A549 (cell line): ENCODE results near the gene LRP6. TPM values are rescaled to one million over a fixed set of nuclear protein-coding genes. Genes with fewer than 3 reads are reported as not detected.
A peak's percentile ranks its signal among the peaks of the same experiment; 100 is the strongest.
"Not testable (repeated sequence)": the region's sequence is repeated elsewhere in the genome, so short reads cannot be mapped to it uniquely, and the experiment has no call there.

Source experiments
- ATAC-seq, 2 experiments: fragments of 200-7000 bp in 1 of 2; fragments of >200 bp in 1 of 2; cut with Nextera tagmentation in 1 of 2; cut with Tn5 transposase in 1 of 2; 3 replicates each; pipeline versions ENCODE4 v1.8.0 to v1.9.1; 2018 to 2020; ENCODE audit warnings: mild to moderate bottlenecking in 1 of 2, moderate library complexity in 1 of 2
- CTCF ChIA-PET: fragments of 300-600 bp; sonication (Branson Sonifier 250); formaldehyde crosslinking; extraction: SDS; loops from one replicate; lab custom pipeline; 2021; ENCODE audit warnings: antibody characterized with exemption, inconsistent platforms; lab: Yijun Ruan, JAX
- POLR2A ChIA-PET: fragments of 350-600 bp; formaldehyde crosslinking; extraction: SDS; loops from one replicate; lab custom pipeline; 2021; ENCODE audit warnings: antibody characterized with exemption, inconsistent platforms; lab: Yijun Ruan, JAX
- DNase-seq, 2 experiments: peaks; one replicate each; pipeline versions ENCODE4 v3.0.0 to v3.0.0-alpha.2; 2011 to 2016; ENCODE audit warnings: low read depth in 1 of 2, low spot score in 1 of 2
- FAIRE-seq: peaks from 2 replicates; lab custom pipeline; 2011; peaks lifted over from hg19 to GRCh38; lab: Jason Lieb, UNC
- H3K27ac ChIP-seq, 2 experiments: fragments of >200 bp; sonication (Bioruptor Twin); formaldehyde crosslinking; 3 replicates each; pipeline ENCODE4 v1.5.1; 2016 to 2017
- H3K4me1 ChIP-seq: fragments of >200 bp; sonication (Bioruptor Twin); formaldehyde crosslinking; 3 replicates; pipeline ENCODE4 v1.6.1; 2016
- H3K4me2 ChIP-seq: fragments of >200 bp; sonication (Bioruptor Twin); formaldehyde crosslinking; 3 replicates; pipeline ENCODE4 v1.6.1; 2016
- H3K4me3 ChIP-seq: fragments of >200 bp; sonication (Bioruptor Twin); formaldehyde crosslinking; 3 replicates; pipeline ENCODE4 v1.5.1; 2016
- H3K9me3 ChIP-seq: fragments of >200 bp; sonication (Bioruptor Twin); formaldehyde crosslinking; 3 replicates; pipeline ENCODE4 v1.6.1; 2016
- ATOH8 ChIP-seq: fragments of 250-450 bp; sonication (Bioruptor Pico); IDR thresholded peaks from 2 replicates; pipeline ENCODE4 v1.5.0; 2020; ENCODE audit warnings: low read depth, mild to moderate bottlenecking, moderate library complexity
- BHLHE40 ChIP-seq: IDR thresholded peaks from 2 replicates; pipeline ENCODE4 v1.6.1; 2012; ENCODE audit warnings: low read depth, low read length, inconsistent platforms
- CBX8 ChIP-seq: fragments of 200-600 bp; sonication (generic); IDR thresholded peaks from 2 replicates; pipeline ENCODE4 v1.6.1; 2016
- CHD4 ChIP-seq: fragments of 200-600 bp; sonication (generic); IDR thresholded peaks from 2 replicates; pipeline ENCODE4 v1.6.1; 2016; ENCODE audit warnings: antibody characterized with exemption, mild to moderate bottlenecking, borderline replicate concordance
- HES2 ChIP-seq: fragments of >200 bp; sonication (Bioruptor Twin); formaldehyde crosslinking; IDR thresholded peaks from 2 replicates; pipeline ENCODE4 v1.6.1; 2016
- HOXA7 ChIP-seq: fragments of 250-450 bp; sonication (Bioruptor Pico); IDR thresholded peaks from 2 replicates; pipeline ENCODE4 v1.5.0; 2020; ENCODE audit warnings: mild to moderate bottlenecking, moderate library complexity
- HOXB5 ChIP-seq: fragments of 250-450 bp; sonication (Bioruptor Pico); IDR thresholded peaks from 2 replicates; pipeline ENCODE4 v1.5.0; 2020; ENCODE audit warnings: mild to moderate bottlenecking, moderate library complexity
- JUNB ChIP-seq: fragments of >200 bp; sonication (Bioruptor Twin); formaldehyde crosslinking; IDR thresholded peaks from 2 replicates; pipeline ENCODE4 v1.6.1; 2016
- KDM1A ChIP-seq: fragments of 200-600 bp; sonication (generic); IDR thresholded peaks from 2 replicates; pipeline ENCODE4 v1.6.1; 2016; ENCODE audit warnings: low read depth, mild to moderate bottlenecking
- KDM5A ChIP-seq: fragments of 200-600 bp; sonication (generic); IDR thresholded peaks from 2 replicates; pipeline ENCODE4 v1.6.1; 2016; ENCODE audit warnings: antibody characterized with exemption, mild to moderate bottlenecking
- MYC ChIP-seq: IDR thresholded peaks from 2 replicates; pipeline ENCODE4 v1.6.1; 2012; ENCODE audit warnings: mild to moderate bottlenecking, inconsistent platforms, low read length, improper control_type of control experiment, borderline replicate concordance
- NPAS2 ChIP-seq: fragments of 250-450 bp; sonication (Bioruptor Pico); IDR thresholded peaks from 2 replicates; pipeline ENCODE4 v1.8.0; 2022; ENCODE audit warnings: mild to moderate bottlenecking, moderate library complexity, borderline replicate concordance
- PHF8 ChIP-seq: fragments of 200-600 bp; sonication (generic); IDR thresholded peaks from 2 replicates; pipeline ENCODE4 v1.6.1; 2016; ENCODE audit warnings: low read depth, mild to moderate bottlenecking, antibody characterized with exemption, moderate library complexity, borderline replicate concordance
- POLR2A ChIP-seq: IDR thresholded peaks from 2 replicates; pipeline ENCODE4 v1.6.1; 2012; ENCODE audit warnings: mild to moderate bottlenecking, low read length
- POLR2AphosphoS2 ChIP-seq: conservative IDR thresholded peaks from 2 replicates; pipeline ENCODE4 v1.6.1; 2012; ENCODE audit warnings: low read length, improper control_type of control experiment, inconsistent platforms
- RAD21 ChIP-seq, 2 experiments: fragments of >200 bp in 1 of 2; sonication (Bioruptor Twin) in 1 of 2; formaldehyde crosslinking in 1 of 2; IDR thresholded peaks in 1 of 2; conservative IDR thresholded peaks in 1 of 2; 2 replicates in 1 of 2; 3 replicates in 1 of 2; pipeline ENCODE4 v1.6.1; 2012 to 2018; ENCODE audit warnings: inconsistent platforms in 1 of 2
- RNF2 ChIP-seq: fragments of 200-600 bp; sonication (generic); IDR thresholded peaks from 2 replicates; pipeline ENCODE4 v1.6.1; 2016; ENCODE audit warnings: low read depth, mild to moderate bottlenecking, antibody characterized with exemption, moderate library complexity, borderline replicate concordance
- ZC3H11A ChIP-seq: fragments of 450-650 bp; IDR thresholded peaks from 2 replicates; pipeline ENCODE4 v1.6.1; 2014; ENCODE audit warnings: antibody characterized with exemption, mild to moderate bottlenecking
- ZFP36 ChIP-seq: fragments of 450-650 bp; IDR thresholded peaks from 2 replicates; pipeline ENCODE4 v1.6.1; 2014; ENCODE audit warnings: borderline replicate concordance; ENCODE audit not compliant: partially characterized antibody
- ZSCAN20 ChIP-seq: fragments of 250-450 bp; sonication (Bioruptor Pico); IDR thresholded peaks from 2 replicates; pipeline ENCODE4 v1.8.0; 2022; ENCODE audit warnings: mild to moderate bottlenecking, moderate library complexity
- WGBS: methylation state at CpG from one replicate; pipeline ENCODE4 v1.1.6; 2017; ENCODE audit errors: missing lambda C conversion rate; 5-methylcytosine and 5-hydroxymethylcytosine counted together
- polyA plus RNA-seq, 4 experiments: library from polyadenylated mRNA; depleted of rRNA in 3 of 4; stranded (reverse); fragments of >200 nt; fragmentation: RNase III in 1 of 4; extraction: RNeasy Plus Mini Kit Qiagen cat#74134 plus additional on column Dnase treatment in 1 of 4; gene quantifications; 2 replicates in 3 of 4; 3 replicates in 1 of 4; pipeline ENCODE4 v1.2.3, GENCODE V29; 2011 to 2017

Gene LRP6
- polyA plus RNA-seq, 2 of the 4 experiments (the other 2 are of a cell fraction) = 26.6 to 50.3 TPM

- H3K4me1 ChIP-seq = no peaks in the 10 kb centered on the region
- H3K4me2 ChIP-seq = no peak overlapping the region
- WGBS = 97% methylated on average over 4 of the region's 4 CpGs
- FAIRE-seq (no peak), DNase-seq (no peak), ATAC-seq (no peak)
- TF ChIP-seq HES2 (no peak), ZFP36 (no peak), POLR2A (no peak), NPAS2 (no peak)
- ChIA-PET CTCF (interaction anchor here (0.9 kb wide), 1 partner anchor 10 kb away, joined by 4 read pairs; no protein-coding TSS in a partner anchor), POLR2A (no interaction called here)
- H3K4me3 ChIP-seq = no peak overlapping the region
- H3K9me3 ChIP-seq = no peaks in the 10 kb centered on the region
- no peak overlapping the region for H3K27ac ChIP-seq
Measured at GRCh38 chr12:12115514-12115913, 151.3 kb downstream of the LRP6 start.

GRCh38 chr12:12110923-12111555 lies 155.8 kb downstream of the LRP6 start:
- POLR2A ChIA-PET, FAIRE-seq, H3K4me2 ChIP-seq, H3K27ac ChIP-seq, H3K4me3 ChIP-seq, H3K9me3 ChIP-seq, H3K4me1 ChIP-seq, DNase-seq, ATAC-seq, CTCF ChIA-PET: not testable (repeated sequence)
- 91% methylated on average over 28 of the region's 37 CpGs for WGBS

- ChIA-PET POLR2A (no interaction called here), CTCF (interaction anchor here (0.7 to 1.5 kb wide), 2 partner anchors 116 to 215 kb away, joined by 3 read pairs; no protein-coding TSS in a partner anchor)
- Histone ChIP-seq H3K27ac (no peak overlapping the region), H3K4me2 (no peak overlapping the region), H3K9me3 (peaks cover 7% of the 10 kb centered on the region; the same call in 2 of the 3 replicates), H3K4me1 (no peaks in the 10 kb centered on the region), H3K4me3 (no peak overlapping the region)
- DNase-seq (no peak), ATAC-seq (no peak), FAIRE-seq (no peak)
- no peak for TF ChIP-seq KDM1A
- 95% methylated on average over 1 of the region's 1 CpG for WGBS
Measured at GRCh38 chr12:12108441-12109058, 158.3 kb downstream of the LRP6 start.

GRCh38 chr12:12107678-12108077 lies 159.2 kb downstream of the LRP6 start:
- FAIRE-seq = no peak
- TF ChIP-seq KDM1A (no peak), KDM5A (no peak), MYC (no peak), JUNB (no peak)
- H3K9me3 ChIP-seq = peaks cover 7% of the 10 kb centered on the region; the same call in 2 of the 3 replicates
- no peaks in the 10 kb centered on the region for H3K4me1 ChIP-seq
- peak in 1 of 2 experiments; percentile 42; a peak in 3 of 6 replicates for ATAC-seq
- POLR2A ChIA-PET = no interaction called here
- no peak overlapping the region for H3K27ac ChIP-seq
- CTCF ChIA-PET = interaction anchor here (1.5 kb wide), 1 partner anchor 216 kb away, joined by 3 read pairs; no protein-coding TSS in a partner anchor
- no peak overlapping the region for H3K4me2 ChIP-seq
- H3K4me3 ChIP-seq = no peak overlapping the region
- no peak for DNase-seq
- WGBS = 88% methylated on average over 6 of the region's 6 CpGs

GRCh38 chr12:12099102-12099501 lies 167.7 kb downstream of the LRP6 start:
- no peak for FAIRE-seq
- Histone ChIP-seq H3K9me3 (peaks cover 3% of the 10 kb centered on the region; the same call in 2 of the 3 replicates), H3K27ac (no peak overlapping the region), H3K4me2 (no peak overlapping the region), H3K4me3 (no peak overlapping the region), H3K4me1 (no peaks in the 10 kb centered on the region)
- ATAC-seq = no peak
- POLR2A ChIA-PET = no interaction called here
- TF ChIP-seq POLR2AphosphoS2 (no peak), RNF2 (no peak), PHF8 (no peak), CHD4 (no peak), ZC3H11A (no peak), CBX8 (no peak), ATOH8 (CRISPR knock-in tag) (no peak), BHLHE40 (no peak), HOXA7 (CRISPR knock-in tag) (no peak), RAD21 (conservative IDR thresholded peaks at IDR 0.05 in 1 of 2, IDR thresholded peaks at IDR 0.05 in 1 of 2) (no peak), ZSCAN20 (no peak), HOXB5 (CRISPR knock-in tag) (no peak)
- 84% methylated on average over 6 of the region's 6 CpGs for WGBS
- CTCF ChIA-PET = interaction anchor here (1.3 to 1.4 kb wide), 2 partner anchors 17 to 235 kb away, joined by 4 to 7 read pairs; no protein-coding TSS in a partner anchor
- DNase-seq = no peak
